ENCODE data around the gene ADCY10.

DNA sequence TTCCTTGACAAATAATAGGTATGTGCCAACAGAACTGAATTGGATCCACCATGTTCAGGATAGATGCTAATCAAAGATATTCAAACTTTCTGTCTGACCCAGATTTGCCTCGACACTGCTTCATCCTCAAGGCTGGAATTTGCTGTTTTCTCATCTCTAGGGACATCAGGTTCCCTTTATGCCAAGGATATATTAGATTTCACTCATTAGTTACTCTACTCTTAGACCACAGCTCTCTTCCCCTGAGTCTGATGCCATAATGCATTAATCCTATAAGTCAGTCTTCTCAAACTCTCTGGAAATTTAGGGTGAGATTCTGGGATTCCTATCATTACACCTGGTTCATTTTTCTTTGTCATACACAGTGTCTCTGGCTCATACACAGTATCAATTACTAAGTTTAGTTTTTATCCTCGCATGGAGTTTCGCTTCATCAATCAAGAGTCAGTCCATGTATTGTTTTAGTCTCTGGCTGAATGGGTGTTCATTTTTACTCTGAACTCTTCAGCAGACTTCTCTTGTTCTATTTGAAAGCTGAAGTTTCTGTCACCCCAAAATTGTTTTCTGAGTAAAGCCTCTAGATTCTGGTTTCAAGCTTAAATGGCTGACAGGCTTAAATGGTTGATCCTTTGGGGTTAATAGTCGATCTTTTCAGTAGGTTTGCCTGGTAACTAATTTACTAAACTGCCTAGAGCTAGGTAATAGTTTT, 13.3 kb upstream of the ADCY10 start:
- TF ChIP-seq EZH2 (IDR thresholded peaks at IDR 0.05; ENCODE audit: low read depth) = no peak
- TF ChIP-seq CTCF (conservative IDR thresholded peaks at IDR 0.05) = no peak
